Esophagus squamous epithelium (tissue), 5 donors: ENCODE data around the gene ANAPC16. TPM values are rescaled to one million over a fixed set of nuclear protein-coding genes. Genes with fewer than 3 reads are reported as not detected.

Experiments
- DNase-seq: peaks from one replicate; lab custom pipeline; 2025; lab: John Stamatoyannopoulos, UW
- H3K27ac ChIP-seq, 4 donors: fragments of 200-600 bp; sonication (generic); one replicate each; pipeline ENCODE4 v1.5.1; 2016 to 2019; ENCODE audit warnings: mild to moderate bottlenecking in 1 of 4
- H3K27me3 ChIP-seq, 4 donors: fragments of 200-600 bp; sonication (generic); 1 replicate in 3 of 4; 2 replicates in 1 of 4; pipeline versions ENCODE4 v1.5.1 to v1.6.0; 2017 to 2021; ENCODE audit warnings: antibody characterized with exemption in 1 of 4
- H3K36me3 ChIP-seq, 3 donors: fragments of 200-600 bp; sonication (generic); one replicate each; pipeline ENCODE4 v1.5.1; 2016 to 2019
- H3K4me1 ChIP-seq, 3 donors: fragments of 200-600 bp; sonication (generic); one replicate each; pipeline ENCODE4 v1.5.1; 2017 to 2019
- H3K4me3 ChIP-seq, 4 donors: fragments of 200-600 bp; sonication (generic); 1 replicate in 3 of 4; 2 replicates in 1 of 4; pipeline ENCODE4 v1.5.1; 2016 to 2019; ENCODE audit warnings: mild to moderate bottlenecking in 2 of 4, moderate library complexity in 1 of 4
- H3K9me3 ChIP-seq, 3 donors: fragments of 200-600 bp; sonication (generic); one replicate each; pipeline ENCODE4 v1.5.1; 2016 to 2019
- CTCF ChIP-seq, 6 experiments: fragments of 450-650 bp in 4 of 6; fragments of 200-600 bp in 2 of 6; sonication (generic) in 2 of 6; IDR thresholded peaks; one replicate each; pipeline ENCODE4 v1.5.1; 2016 to 2019; ENCODE audit warnings: antibody characterized with exemption in 6 of 6, mild to moderate bottlenecking in 4 of 6, moderate library complexity in 4 of 6
- POLR2A ChIP-seq, 4 donors: fragments of 450-650 bp; IDR thresholded peaks; one replicate each; pipeline ENCODE4 v1.6.1; 2017; ENCODE audit warnings: antibody characterized with exemption in 4 of 4, mild to moderate bottlenecking in 4 of 4, moderate library complexity in 3 of 4
- WGBS, 2 donors: methylation state at CpG; one replicate each; pipeline ENCODE4 v1.1.5; 2018; 5-methylcytosine and 5-hydroxymethylcytosine counted together
- intact Hi-C: fragments of 100-400 bp; cut with DNase I; formaldehyde crosslinking; loops from one replicate; pipeline ENCODE4 v1.15.0; 2022
- total RNA-seq, 4 donors: library from RNA; depleted of rRNA; stranded (reverse); fragments of >200 nt; gene quantifications; one replicate each; pipeline ENCODE4 v1.1.0, GENCODE V29; 2016
- donor health status: DM: yes; HTN: yes; CAD: no.

Gene ANAPC16
- 100 to 1,000 TPM in 1 of 4 donors, 10 to 100 TPM in 3; 34.2 to 104 (median 58.1) TPM for total RNA-seq

- intact Hi-C loops, result no loop called here
- H3K4me3 ChIP-seq, result peak within 1 kb of the TSS; percentile 66 to 76 (median 71)
- H3K4me1 ChIP-seq, result peaks cover 14 to 55% (median 30%) of the 10 kb centered on the region in 3 donors
- no peaks in the 10 kb centered on the region for H3K27me3 ChIP-seq
- 0 to 1% methylated on average over 26 to 60 of the region's 64 CpGs for WGBS, 2 donors
- peaks cover 0 to 31% (median 1%) of the 10 kb centered on the region in 3 donors for H3K36me3 ChIP-seq
- peak within 1 kb of the TSS; percentile 93 to 99 (median 96) for H3K27ac ChIP-seq
- peak in 3 of 6 experiments; percentile 3 to 9 (median 7) for TF ChIP-seq CTCF (IDR thresholded peaks at IDR 0.05)
- TF ChIP-seq POLR2A (IDR thresholded peaks at IDR 0.05), result peak in 2 of 4 donors; percentile 86 to 98
- DNase-seq, result peak; percentile 62
- H3K9me3 ChIP-seq, result no peaks in the 10 kb centered on the region
Observed at GRCh38 chr10:72215611-72216549, at the start of gene ANAPC16, which contains the start of gene ASCC1. Gene ANAPC16, plus strand, starts transcription at chr10:72216012. Its CDS starts 7,903 bp downstream, at chr10:72223915. Gene ASCC1, minus strand, starts transcription at chr10:72216276. Its CDS starts 2,978 bp downstream, at chr10:72213298.

DNA sequence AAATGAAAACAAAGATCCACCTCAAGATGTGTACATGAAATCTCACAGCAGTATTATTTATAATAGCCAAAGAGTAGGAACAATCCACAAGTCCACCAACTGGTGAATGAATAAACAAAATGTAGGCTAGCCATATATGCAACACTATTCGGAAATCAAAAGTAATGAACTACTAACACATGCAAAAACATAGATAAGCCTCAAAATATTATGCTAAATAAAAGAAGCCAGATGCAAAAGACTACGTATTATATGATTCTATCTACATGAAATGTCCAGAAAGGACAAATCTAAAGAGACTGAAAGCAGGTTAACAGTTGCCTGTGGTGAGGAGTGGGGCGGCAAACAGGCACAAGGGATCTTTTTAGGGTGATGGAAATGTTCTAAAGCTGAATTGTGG lies 48.7 kb upstream of the ANAPC16 start:
- WGBS, 2 donors, result 88 to 92% methylated on average over 3 of the region's 3 CpGs
- DNase-seq, result no peak

GRCh38 chr10:72170263-72170662 lies 45.5 kb upstream of the ANAPC16 start:
- H3K4me1 ChIP-seq, result peaks cover 0 to 45% (median 11%) of the 10 kb centered on the region in 3 donors

More for the DNA sequence above, 48.7 kb upstream of the ANAPC16 start:
- intact Hi-C loops, result no loop called here
- Histone ChIP-seq H3K4me1 (peaks cover 0 to 28% (median 4%) of the 10 kb centered on the region in 3 donors), H3K27me3 (no peaks in the 10 kb centered on the region), H3K36me3 (no peaks in the 10 kb centered on the region), H3K4me3 (no peak overlapping the region), H3K27ac (no peak overlapping the region), H3K9me3 (no peaks in the 10 kb centered on the region)
- TF ChIP-seq POLR2A (IDR thresholded peaks at IDR 0.05) (no peak), CTCF (IDR thresholded peaks at IDR 0.05) (no peak)

DNA sequence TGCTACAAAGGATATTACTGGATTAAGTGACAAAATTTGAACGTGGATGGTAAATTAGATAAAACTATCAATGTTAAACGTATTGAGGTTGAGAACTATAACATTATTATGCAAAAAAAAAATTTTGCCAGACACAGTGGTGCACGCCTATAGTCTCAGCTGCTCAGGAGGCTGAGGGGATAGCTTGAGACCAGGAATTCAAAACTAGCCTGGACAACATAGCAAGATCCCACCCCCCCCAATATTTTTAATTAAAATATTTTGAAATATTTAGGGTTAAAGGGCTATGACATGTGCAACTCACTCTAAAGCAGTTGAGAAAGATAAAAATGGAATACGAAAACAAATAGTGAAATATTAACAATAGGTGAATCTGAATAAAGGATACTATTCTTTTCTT lies 45.1 kb upstream of the ANAPC16 start:
- 50% methylated on average over 4 of the region's 4 CpGs for WGBS, 2 donors
- intact Hi-C loops, result no loop called here

More at GRCh38 chr10:72170263-72170662, 45.5 kb upstream of the ANAPC16 start:
- TF ChIP-seq CTCF (IDR thresholded peaks at IDR 0.05), result no peak
- TF ChIP-seq POLR2A (IDR thresholded peaks at IDR 0.05), result no peak
- WGBS, 2 donors, result 46 to 53% methylated on average over 3 to 4 of the region's 4 CpGs
- Histone ChIP-seq H3K36me3 (no peaks in the 10 kb centered on the region), H3K9me3 (no peaks in the 10 kb centered on the region), H3K27ac (peak overlapping the region in 3 of 4 donors; percentile 4 to 70 (median 51)), H3K4me3 (no peak overlapping the region), H3K27me3 (no peaks in the 10 kb centered on the region)
- intact Hi-C loops, result no loop called here
- no peak for DNase-seq

More for the DNA sequence above, 45.1 kb upstream of the ANAPC16 start:
- H3K4me1 ChIP-seq, result peaks cover 0 to 50% (median 11%) of the 10 kb centered on the region in 3 donors
- H3K4me3 ChIP-seq, result no peak overlapping the region
- TF ChIP-seq CTCF (IDR thresholded peaks at IDR 0.05) (no peak), POLR2A (IDR thresholded peaks at IDR 0.05) (no peak)
- no peaks in the 10 kb centered on the region for H3K27me3 ChIP-seq
- peak overlapping the region in 3 of 4 donors; percentile 4 to 70 (median 51) for H3K27ac ChIP-seq
- no peaks in the 10 kb centered on the region for H3K36me3 ChIP-seq
- DNase-seq, result no peak
- H3K9me3 ChIP-seq, result no peaks in the 10 kb centered on the region
